GM18873 (cell line): Measurements from ENCODE around the gene KRT27.
"Not testable (repeated sequence)": the region's sequence is repeated elsewhere in the genome, so short reads cannot be mapped to it uniquely, and the experiment has no call there.

ENCODE experiments used
- ATAC-seq: cut with Tn5 transposase; IDR thresholded peaks from one replicate; pipeline ENCODE4 v1.9.1; 2021; ENCODE audit warnings: mild to moderate bottlenecking, moderate library complexity, moderate number of reproducible peaks; ENCODE audit not compliant: unreplicated experiment, low FRiP score

Gene KRT27, protein sequence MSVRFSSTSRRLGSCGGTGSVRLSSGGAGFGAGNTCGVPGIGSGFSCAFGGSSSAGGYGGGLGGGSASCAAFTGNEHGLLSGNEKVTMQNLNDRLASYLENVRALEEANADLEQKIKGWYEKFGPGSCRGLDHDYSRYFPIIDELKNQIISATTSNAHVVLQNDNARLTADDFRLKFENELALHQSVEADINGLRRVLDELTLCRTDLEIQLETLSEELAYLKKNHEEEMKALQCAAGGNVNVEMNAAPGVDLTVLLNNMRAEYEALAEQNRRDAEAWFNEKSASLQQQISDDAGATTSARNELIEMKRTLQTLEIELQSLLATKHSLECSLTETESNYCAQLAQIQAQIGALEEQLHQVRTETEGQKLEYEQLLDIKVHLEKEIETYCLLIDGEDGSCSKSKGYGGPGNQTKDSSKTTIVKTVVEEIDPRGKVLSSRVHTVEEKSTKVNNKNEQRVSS

DNA sequence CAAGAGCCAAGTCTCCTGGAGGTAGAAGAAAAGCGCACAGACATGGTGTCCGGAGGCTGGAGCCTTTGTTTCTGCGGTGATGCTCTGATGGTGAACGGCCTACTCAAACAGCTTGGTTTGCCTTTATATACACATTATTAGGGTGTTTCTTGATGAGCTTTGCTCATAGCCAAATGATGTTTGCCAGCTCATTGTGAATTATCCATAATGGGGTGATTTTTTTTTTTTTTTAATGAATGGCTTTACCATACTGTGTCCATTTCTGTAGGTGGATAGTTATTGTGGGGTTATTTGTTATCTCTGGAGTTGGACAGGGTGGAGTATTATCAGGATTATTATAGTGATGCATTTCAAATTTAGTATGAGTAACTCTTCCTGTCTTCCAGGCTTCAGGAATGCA, at the start of gene KRT27:
Gene KRT27, minus strand, starts transcription at position 101 of the 400 bp plus-strand sequence. Its CDS starts 57 bp downstream, at position 44.
- no peak for ATAC-seq

DNA sequence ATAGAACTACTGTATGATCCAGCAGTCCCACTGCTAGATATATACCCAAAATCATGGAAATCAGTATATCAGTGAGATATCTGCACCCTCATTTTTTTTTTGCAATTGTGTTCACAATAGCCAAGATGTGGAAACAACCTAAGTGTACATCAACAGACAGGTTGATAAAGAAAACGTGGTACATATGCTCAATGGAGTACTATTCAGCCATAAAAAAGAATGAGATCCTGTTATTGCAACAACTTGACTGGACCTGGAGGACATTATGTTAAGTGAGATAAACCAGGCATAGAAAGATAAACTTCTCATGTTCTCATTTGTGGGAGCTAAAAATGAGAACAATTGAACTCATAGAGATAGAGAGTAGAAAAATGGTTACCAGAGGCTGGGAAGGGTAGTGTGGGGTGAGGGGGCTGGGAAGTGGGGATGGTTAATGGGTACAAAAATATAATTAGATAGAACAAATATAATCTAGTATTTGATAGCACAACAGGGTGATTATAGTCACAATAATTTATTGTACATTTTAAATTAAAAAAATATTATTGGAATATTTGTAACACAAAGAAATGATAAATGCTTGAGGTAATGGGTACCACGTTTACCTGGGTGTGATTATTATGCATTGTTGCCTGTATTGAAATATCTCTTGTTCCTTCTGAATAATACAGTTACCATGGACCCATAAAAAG, 47.9 kb upstream of the KRT27 start:
- no peak for ATAC-seq

DNA sequence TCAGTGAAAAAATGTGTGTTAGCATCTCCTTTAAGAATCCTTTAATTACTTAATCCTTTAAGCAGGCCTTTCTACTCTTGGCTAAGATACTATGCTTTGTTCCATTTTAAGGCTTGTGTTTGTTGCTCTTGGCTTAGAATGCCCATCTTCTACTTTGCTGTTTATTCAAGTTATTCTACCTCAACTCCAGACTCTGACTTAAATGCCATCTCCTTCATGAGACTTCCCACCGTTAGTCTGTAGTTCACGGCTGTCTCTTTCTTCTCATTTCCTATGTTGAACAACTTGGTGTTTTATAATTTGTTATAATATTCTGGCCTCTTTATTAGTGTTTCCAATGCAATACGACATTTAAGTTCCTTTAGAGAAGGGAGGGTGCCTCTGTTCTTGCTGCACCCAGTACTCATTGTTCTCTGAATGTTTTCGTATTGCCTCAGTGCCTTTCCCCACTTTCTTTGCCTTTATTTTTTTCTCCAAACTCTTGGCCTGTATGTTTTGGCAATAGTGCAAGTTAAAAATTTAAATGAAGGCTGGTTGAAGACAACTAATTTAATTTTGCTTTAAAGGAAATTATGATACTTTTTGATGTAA, 46.2 kb upstream of the KRT27 start:
- no peak for ATAC-seq

DNA sequence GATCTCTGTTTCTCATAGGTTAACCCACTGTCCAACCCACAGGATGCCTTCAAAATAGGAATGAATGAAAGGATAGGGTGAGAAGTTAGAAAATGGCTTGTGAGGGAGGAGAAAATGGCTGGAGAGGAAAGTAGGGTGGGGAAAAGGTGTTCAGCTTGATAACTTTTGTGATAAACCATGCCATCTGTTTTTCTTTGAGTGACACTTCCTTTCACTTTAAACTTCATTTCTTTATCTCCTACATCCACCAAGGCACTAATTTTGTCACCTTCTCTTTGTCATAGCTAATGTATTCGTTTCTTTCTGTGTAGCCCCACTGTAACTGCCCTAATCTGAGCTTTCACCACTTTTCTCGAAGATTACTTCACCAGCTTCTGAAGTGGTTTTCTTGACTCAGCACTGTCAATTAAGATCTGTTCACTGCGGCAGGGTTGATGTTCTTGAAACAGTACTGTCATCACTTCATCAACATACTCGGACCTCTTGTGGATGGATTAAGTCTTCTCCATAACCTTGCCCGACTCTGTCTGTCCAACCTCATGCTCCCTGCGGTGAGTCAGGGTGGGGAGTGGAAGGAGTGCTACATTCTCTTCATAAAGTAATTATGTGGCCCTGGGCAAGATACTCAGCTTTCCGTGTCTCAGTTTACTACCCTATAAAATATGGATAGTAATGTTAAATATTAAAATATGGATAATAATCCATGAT, 45.5 kb upstream of the KRT27 start:
- ATAC-seq, result no peak

DNA sequence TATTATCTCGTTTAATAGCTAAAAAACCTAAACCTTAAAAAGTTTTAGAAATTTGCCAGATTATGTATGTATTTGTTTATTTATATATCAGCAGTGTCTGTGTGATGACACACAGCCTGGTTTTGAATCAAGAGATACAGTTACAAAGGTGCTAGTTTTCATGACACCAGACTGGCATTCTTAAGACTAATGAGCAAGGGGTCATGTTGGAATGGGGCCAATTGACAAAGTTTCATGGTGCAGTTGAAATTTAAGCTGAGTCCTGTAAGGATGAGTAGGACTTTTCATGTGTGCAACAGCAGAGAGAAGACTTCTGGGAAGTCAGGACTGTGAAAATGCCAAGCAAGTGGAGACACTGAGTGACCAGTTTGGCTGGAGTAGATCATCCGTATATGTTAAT, 43.2 kb upstream of the KRT27 start:
- no peak for ATAC-seq

DNA sequence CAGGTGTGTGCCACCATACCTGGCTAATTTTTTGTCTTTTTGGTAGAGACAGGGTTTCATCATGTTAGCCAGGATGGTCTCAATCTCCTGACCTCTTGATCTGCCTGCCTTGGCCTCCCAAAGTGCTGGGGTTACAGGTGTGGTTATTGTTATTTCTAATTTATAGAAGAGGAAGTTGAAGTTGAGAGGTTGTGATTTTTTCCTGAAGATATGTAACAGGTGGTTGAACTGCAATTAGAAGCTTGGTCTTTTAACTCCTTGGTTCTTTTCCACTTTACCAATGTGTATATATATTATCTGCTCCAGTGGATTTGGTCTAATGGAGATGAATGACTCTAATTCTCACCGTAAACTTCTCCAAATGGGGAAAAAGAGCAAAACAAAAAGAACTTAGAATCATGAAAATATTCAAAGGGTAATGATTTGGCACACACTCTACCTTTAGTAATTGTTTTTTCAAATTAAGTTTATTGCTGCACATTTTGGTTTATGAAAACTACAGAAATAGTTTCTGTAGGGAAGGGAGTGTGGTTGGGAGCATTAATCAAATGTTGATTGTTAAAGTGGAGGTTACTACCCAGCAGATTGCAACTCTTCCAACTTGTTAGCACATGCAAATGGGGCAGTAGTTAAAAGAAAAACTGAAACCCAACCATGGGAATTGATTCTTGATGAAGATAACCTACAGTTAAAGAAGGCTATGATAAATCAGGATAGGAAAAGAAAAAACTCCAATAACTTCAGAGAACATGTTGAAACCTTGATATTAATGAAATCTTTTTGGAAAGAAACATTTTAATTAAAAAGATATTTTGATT, 41.9 kb upstream of the KRT27 start:
- ATAC-seq, result no peak

DNA sequence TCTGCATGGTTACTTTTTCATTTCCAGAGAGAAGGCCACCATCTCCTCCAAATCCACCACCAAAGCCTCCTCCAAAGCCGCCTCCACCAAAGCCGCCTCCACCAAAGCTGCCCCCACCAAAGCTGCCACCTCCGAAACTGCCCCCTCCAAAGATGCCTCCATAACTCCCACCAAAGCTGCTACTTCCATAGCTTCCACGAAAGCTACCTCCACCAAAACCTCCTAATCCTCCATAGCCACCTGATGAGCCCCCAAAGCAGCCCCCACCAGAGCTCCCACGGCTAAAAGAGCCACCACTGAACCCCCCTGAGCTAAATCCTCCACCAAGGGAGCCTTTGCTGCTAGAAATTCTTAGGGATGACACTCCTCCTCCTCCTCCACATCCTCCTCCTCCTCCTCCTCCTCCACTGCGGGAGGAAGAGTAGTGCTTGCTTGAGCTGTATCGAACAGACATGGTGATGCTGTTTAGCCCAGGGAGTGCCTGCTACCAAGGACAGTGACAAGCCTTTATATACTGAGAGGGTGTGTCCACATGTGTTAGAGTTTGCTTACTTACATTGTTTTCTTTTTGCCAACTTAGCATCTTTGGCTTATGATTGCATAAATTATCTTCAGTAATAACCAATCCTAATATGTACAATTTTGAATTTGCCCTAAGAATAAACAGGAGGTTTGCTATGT, 39.9 kb upstream of the KRT27 start, which contains the start of gene KRT10:
Gene KRT10, minus strand, starts transcription at position 483 of the 681 bp plus-strand sequence. Its CDS starts 29 bp downstream, at position 454.
- ATAC-seq, result no peak

DNA sequence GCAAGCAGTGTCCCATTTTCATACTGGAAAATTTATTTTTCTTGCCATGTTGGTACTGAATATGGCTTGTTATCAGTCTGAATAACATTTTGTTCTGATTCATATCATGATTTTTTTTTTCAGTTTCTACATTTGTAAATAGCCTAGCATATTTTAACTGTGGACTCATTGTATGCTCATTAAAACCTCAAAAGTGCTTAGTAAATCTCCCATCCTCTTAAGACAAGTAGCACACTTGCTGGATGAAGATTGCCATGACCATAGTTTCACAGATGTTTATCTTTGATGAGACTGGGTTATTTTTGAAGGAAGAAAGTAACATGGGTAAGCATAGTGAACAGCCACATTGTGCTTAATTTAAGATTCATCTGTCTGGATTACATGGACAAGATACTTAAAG, 39.2 kb upstream of the KRT27 start:
- ATAC-seq, result no peak

DNA sequence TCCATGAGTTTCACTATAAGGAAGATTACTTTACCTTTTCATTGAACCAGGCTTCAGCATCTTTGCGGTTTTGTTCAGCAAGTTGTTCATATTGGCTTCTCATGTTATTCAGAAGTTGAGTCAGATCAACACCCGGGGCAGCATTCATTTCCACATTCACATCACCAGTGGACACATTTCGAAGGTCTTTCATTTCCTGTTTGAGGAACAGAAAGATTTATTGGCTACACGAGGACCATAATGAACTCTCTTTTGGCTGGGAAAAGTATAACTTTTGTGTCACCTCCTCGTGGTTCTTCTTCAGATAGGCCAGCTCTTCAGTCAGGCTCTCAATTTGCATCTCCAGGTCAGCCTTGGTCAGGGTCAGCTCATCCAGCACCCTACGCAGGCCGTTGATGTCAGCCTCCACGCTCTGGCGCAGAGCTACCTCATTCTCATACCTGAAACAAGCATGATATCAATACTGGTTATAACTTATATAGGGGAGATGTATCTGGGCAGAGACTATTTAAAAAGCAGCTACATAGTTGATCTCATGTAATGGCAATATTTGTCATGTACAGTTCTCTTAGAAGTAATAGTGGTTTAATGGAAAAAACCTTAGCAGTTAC, 38.0 kb upstream of the KRT27 start:
- ATAC-seq, result no peak

DNA sequence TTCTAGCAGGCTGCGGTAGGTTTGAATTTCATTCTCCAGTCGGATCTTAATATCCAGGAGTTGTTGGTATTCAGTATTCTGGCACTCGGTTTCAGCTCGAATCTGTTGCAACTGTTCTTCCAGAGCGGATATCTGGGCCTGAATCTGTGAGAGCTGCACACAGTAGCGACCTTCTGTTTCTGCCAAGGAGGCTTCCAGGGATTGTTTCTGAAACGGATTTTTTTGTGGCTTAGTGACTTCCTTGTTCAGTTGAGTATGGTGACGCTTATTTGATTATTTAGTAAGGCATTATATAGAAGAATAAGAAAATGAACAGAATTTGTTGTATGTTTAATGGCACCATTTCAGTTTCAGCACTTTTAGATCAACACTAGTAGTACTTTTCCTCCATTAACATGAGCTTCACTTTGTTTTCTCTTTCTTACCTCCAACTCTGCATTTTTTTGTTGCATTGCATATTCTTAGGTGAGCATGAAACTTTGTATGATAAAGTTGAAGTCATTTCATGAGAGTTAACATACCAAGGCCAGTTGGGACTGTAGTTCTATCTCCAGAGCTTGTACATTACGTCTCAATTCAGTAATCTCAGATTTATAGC, 37.3 kb upstream of the KRT27 start:
- ATAC-seq, result no peak

DNA sequence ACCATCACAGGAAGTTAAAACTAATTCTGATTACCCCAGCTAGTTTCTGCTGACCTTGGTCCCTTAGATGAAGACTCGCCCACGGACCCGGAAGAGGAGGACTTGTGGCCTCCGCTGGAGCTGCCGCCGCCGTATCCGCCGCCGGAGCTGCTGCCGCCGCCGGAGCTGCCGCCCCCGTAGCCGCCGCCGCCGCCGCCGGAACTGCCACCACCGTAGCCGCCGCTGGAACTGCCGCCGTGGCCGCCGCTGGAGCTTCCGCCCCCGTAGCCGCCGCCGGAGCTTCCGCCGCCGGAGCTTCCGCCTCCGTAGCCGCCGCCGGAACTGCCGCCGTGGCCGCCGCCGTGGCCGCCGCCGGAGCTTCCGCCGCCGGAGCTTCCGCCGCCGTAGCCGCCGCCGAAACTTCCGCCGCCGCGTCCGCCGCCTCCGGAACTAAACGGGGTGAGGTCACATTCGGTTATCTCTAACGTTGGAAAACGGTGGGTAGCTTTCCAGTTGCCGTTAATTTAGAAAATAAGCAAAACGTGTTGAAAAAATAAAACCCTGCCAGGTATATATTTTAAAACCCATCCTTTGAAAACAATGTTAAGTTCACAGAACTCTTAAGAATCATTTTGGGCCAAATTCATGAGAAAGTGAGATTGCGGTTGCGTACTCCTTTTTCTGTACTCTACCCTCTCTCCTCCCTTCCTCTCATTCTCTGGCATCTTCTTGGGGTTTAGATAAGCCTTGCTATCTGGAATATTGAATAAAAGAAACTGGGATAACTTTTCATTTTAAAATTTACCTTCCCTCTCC, 36.6 kb upstream of the KRT27 start:
- no peak for ATAC-seq

DNA sequence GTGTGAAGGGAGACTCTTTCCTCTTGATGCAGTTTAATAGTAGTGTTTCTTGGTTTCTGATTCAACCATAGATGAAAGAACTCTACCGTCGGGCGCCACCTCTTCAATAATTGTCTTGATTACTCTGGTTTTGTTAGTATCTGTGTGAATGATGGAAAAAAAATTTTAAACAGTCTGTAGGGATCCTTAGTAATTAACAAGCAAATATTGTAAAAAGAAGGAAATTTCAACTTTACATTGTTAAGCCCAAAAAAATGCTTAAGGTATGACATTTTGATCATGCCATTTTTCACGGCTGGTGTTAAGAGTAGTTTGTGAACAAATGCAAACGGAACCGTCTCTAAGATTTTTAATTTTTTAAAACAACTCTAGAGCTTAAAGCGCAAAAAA, 36.0 kb upstream of the KRT27 start:
- ATAC-seq, result no peak

DNA sequence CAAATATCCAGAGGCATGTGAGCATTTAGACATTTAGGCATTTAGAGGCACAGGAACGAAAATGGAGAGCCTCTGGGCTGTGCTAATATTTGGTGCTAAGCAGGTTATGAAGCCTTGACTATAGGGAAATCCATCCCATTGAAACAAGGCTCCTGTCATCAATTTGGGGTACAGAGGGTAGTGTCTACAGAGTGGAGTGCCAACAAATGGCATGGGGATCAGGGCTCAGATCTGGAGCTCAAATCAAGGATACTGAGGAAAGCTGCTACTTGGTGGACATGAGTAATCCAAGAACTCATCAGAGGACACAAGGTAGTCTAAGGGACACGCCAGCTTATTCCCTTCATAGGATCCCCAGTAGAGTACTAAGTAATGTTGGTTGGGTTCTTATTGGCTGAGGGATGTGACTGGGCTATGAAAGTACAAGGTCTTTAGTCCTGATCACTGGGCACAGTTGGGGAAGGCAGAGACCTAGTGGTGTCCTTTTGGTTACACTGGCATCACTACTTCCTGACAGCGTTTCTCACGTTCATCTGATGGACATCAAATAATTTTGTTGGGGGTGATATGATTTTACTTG, 34.8 kb upstream of the KRT27 start:
- no peak for ATAC-seq

DNA sequence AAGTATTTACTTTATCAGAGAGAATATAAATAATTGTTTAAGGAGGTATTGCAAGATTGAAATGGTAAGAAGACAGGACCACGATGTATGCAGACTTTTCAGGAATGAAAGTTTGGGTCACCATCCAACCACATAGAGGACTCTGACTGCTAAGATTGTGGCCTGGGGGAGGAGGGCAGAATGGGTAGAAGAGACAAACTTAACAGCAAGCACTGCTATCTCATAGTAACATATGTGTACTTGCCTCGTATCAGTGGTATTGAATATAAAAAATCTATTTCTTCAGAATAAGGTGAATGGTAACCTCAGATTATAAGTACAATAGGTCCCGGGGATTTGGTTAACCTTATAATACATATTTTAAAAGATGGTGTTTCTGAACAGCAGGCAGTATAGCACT, 34.2 kb upstream of the KRT27 start:
- no peak for ATAC-seq

DNA sequence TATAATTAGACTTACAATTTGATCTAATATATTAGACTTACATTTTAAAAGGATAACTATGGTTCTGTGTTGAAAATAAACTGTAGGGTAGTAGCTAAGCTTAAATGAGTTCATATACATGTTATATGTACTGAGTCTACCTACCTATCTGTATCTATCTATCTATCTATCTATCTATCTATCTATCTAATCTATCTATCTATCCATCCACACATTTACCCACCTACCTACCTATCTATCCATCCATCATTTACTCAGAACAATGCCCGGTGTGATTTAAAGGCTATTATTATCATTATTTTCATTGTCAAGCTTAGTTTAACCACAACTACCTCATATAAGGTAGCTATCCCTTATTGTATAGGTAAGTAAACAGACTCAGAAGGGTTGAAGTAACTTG, 33.0 kb upstream of the KRT27 start:
- no peak for ATAC-seq

DNA sequence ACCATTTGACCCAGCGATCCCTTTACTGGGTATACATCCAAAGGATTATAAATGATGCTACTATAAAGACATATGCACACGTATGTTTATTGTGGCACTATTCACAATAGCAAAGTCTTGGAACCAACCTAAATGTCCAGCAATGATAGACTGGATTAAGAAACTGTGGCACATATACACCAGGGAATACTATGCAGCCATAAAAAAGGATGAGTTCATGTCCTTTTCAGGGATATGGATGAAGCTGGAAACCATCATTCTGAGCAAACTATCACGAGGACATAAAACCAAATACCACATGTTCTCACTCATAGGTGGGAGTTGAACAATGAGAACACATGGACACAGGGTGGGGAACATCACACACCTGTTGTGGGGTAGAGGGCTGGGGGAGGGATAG, 32.3 kb upstream of the KRT27 start:
- ATAC-seq, result not testable (repeated sequence)

DNA sequence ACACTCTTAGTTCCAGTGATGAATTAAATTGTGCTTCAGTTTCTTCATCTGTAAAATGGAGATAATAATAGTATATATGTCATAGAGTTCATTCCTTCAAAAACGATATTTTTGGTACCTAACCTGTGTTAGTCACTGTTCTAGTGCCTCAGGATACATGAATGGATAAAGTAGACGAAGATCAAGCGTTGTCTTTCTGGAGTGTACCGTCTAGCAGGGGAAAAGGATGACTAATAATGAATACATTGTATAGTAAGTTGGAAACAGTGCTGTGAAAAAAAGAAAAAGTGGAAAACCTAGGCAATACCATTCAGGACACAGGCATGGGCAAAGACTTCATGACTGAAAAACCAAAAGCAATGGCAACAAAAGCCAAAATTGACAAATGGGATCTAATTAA, 31.5 kb upstream of the KRT27 start:
- no peak for ATAC-seq
